HFF-Myc (cell line): ENCODE measurements around the gene RHCE.

Source experiments
- DNase-seq: peaks from one replicate; pipeline ENCODE4 v3.0.0-alpha.2; 2011; ENCODE audit warnings: low read depth; ENCODE audit errors: extremely low read depth
- H3K4me3 ChIP-seq: replicated peaks from 2 replicates; pipeline ENCODE4 v1.5.1; 2011; ENCODE audit warnings: low read depth, mild to moderate bottlenecking, control low read depth, low read length
- CTCF ChIP-seq: IDR thresholded peaks from 2 replicates; pipeline ENCODE4 v1.5.1; 2012; ENCODE audit warnings: mild to moderate bottlenecking, low read depth, low read length, control low read depth; ENCODE audit errors: missing control alignments

Gene RHCE

GRCh38 chr1:25460020-25460419 lies 39.4 kb upstream of the RHCE start:
- no peak for DNase-seq
- no peak overlapping the region for H3K4me3 ChIP-seq
- no peak for TF ChIP-seq CTCF

GRCh38 chr1:25458541-25459298 lies 38.1 kb upstream of the RHCE start:
- TF ChIP-seq CTCF: no peak
- H3K4me3 ChIP-seq: no peak overlapping the region
- no peak for DNase-seq

GRCh38 chr1:25456502-25456901 lies 35.9 kb upstream of the RHCE start:
- TF ChIP-seq CTCF: no peak
- DNase-seq: no peak
- no peak overlapping the region for H3K4me3 ChIP-seq

GRCh38 chr1:25451908-25452307 lies 31.3 kb upstream of the RHCE start:
- DNase-seq: no peak
- H3K4me3 ChIP-seq: no peak overlapping the region
- TF ChIP-seq CTCF: no peak

GRCh38 chr1:25450891-25451290 lies 30.3 kb upstream of the RHCE start:
- no peak for TF ChIP-seq CTCF
- no peak for DNase-seq
- no peak overlapping the region for H3K4me3 ChIP-seq

GRCh38 chr1:25447547-25447946 lies 26.9 kb upstream of the RHCE start:
- no peak for DNase-seq
- H3K4me3 ChIP-seq: no peak overlapping the region
- TF ChIP-seq CTCF: no peak
